RWPE2 (cell line): ENCODE measurements around the gene ATG2A.
"Not testable (repeated sequence)": the region's sequence is repeated elsewhere in the genome, so short reads cannot be mapped to it uniquely, and the experiment has no call there.

Experiments used
- ATAC-seq: fragments of 200-7000 bp; cut with Tn5 transposase; 3 replicates; pipeline ENCODE4 v1.9.1; 2021; ENCODE audit warnings: low read depth
- DNase-seq: peaks from one replicate; pipeline ENCODE4 v3.0.0-alpha.2; 2020; ENCODE audit warnings: low spot score
- H3K27ac ChIP-seq: fragments of 450-650 bp; 2 replicates; pipeline ENCODE4 v1.5.1; 2017; ENCODE audit warnings: mild to moderate bottlenecking; ENCODE audit not compliant: poor library complexity, severe bottlenecking
- H3K27me3 ChIP-seq: fragments of 250-450 bp; sonication (Bioruptor Pico); 2 replicates; pipeline ENCODE4 v1.5.1; 2021; ENCODE audit warnings: mild to moderate bottlenecking, moderate library complexity; ENCODE audit not compliant: insufficient read depth, poor library complexity, severe bottlenecking
- H3K36me3 ChIP-seq: fragments of 250-450 bp; sonication (Bioruptor Pico); 2 replicates; pipeline ENCODE4 v1.5.1; 2020; ENCODE audit warnings: low read depth, mild to moderate bottlenecking, moderate library complexity
- H3K4me1 ChIP-seq: fragments of 250-450 bp; sonication (Bioruptor Pico); 2 replicates; pipeline ENCODE4 v1.5.1; 2021; ENCODE audit warnings: mild to moderate bottlenecking, moderate library complexity; ENCODE audit not compliant: insufficient read depth, poor library complexity, severe bottlenecking
- H3K4me3 ChIP-seq: fragments of 250-450 bp; sonication (Bioruptor Pico); 2 replicates; pipeline ENCODE4 v1.5.1; 2021; ENCODE audit warnings: mild to moderate bottlenecking, moderate library complexity; ENCODE audit not compliant: severe bottlenecking
- H3K9me3 ChIP-seq: fragments of 250-450 bp; sonication (Bioruptor Pico); 2 replicates; pipeline ENCODE4 v1.5.1; 2021; ENCODE audit warnings: mild to moderate bottlenecking, moderate library complexity; ENCODE audit not compliant: severe bottlenecking
- TF ChIP-seq, protein P1 (sequence below): fragments of 450-650 bp; IDR thresholded peaks from one replicate; pipeline ENCODE4 v1.5.1; 2017; ENCODE audit warnings: mild to moderate bottlenecking, moderate library complexity; ENCODE audit not compliant: poor library complexity, severe bottlenecking

The ATG2A gene

DNA sequence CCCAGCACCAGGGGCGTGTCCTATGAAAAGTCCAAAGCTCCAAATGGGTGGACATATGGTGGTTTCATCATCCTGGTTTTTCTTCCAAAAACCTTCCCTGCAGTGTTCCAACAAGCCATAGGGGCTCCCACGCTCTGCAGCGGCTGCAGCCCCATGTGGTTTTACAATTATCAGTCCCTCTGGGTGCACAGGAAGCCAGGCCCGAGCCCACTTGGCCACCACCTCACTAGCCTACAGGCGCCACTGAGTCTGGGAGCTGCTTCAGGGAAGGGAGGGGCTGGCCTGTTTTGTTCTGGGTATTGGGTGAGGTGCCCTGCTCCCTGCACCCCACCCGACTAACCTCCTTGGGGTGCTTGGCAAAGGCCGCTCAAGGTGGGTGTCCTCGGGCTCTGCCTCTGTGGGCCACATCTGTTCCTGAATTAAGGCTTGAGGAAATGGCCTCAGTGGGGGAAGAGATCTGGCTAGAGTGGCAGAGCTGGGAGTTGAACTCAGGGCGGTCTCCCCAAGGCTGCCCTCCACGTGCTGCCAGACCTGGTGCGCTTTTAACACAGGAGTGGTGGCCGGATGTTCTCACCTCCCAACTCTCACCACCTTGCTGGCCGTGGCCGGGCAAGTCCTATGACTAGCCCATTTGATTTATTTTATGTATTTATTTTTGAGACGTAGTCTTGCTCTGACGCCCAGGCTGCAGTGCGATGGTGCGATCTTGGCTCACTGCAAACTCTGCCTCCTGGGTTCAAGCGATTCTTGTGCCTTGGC is 67.2 kb downstream of the ATG2A start:
- Histone ChIP-seq H3K27ac (peak overlapping the region; percentile 99), H3K36me3 (peaks cover 22% of the 10 kb centered on the region), H3K4me1 (peaks cover 10% of the 10 kb centered on the region), H3K27me3 (no peaks in the 10 kb centered on the region), H3K9me3 (no peaks in the 10 kb centered on the region), H3K4me3 (no peak overlapping the region)
- TF ChIP-seq, protein P1, sequence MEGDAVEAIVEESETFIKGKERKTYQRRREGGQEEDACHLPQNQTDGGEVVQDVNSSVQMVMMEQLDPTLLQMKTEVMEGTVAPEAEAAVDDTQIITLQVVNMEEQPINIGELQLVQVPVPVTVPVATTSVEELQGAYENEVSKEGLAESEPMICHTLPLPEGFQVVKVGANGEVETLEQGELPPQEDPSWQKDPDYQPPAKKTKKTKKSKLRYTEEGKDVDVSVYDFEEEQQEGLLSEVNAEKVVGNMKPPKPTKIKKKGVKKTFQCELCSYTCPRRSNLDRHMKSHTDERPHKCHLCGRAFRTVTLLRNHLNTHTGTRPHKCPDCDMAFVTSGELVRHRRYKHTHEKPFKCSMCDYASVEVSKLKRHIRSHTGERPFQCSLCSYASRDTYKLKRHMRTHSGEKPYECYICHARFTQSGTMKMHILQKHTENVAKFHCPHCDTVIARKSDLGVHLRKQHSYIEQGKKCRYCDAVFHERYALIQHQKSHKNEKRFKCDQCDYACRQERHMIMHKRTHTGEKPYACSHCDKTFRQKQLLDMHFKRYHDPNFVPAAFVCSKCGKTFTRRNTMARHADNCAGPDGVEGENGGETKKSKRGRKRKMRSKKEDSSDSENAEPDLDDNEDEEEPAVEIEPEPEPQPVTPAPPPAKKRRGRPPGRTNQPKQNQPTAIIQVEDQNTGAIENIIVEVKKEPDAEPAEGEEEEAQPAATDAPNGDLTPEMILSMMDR: no peak
- no peak for ATAC-seq
- DNase-seq: no peak

DNA sequence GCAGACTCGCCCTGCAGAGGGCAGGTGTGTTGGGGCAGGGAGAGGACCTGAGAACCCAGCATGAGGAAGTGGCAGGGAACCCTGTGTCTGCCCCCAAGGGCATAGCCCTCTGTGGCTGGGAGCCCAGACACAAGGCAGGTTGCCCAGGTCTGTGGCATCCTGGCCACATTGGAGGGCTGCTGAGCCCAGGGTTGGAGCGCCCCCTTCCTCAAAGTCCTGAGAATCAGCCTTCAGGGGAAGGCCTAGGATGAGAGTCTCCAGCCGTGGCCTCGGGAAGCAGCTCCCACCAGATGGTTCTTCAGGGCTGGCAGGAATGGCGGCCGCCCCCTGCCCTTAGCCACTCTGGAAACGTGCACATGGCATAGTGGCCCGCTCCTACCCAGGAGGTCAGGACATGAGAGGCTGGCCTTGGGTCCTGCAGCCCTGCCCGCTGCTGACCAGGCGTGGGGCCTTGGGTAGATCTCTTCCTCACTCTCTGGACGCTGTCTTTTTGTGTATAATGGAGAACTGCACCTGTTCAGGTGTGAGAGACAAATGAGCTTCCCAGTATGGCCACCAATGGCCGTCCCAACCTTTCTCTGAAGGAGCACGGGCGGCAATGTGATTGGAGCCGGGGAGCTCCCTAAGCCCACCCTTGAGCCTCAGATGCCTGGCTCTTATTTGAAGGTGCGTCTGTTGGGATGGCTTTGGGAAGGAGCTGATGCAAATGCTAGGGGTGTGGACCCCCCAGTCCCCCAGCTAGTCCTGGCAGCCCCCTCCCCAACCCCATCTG is 68.0 kb downstream of the ATG2A start:
- Histone ChIP-seq H3K4me1 (peaks cover 2% of the 10 kb centered on the region), H3K4me3 (no peak overlapping the region), H3K36me3 (peaks cover 14% of the 10 kb centered on the region), H3K9me3 (no peaks in the 10 kb centered on the region), H3K27ac (peak overlapping the region; percentile 99), H3K27me3 (no peaks in the 10 kb centered on the region)
- DNase-seq (no peak), ATAC-seq (no peak)
- TF ChIP-seq, protein P1: peak; percentile 9

GRCh38 chr11:64848214-64848825 is 68.7 kb downstream of the ATG2A start:
- Histone ChIP-seq H3K36me3 (peaks cover 7% of the 10 kb centered on the region), H3K27ac (peak overlapping the region; percentile 99)
- ATAC-seq: no peak

GRCh38 chr11:64846998-64847666 is 69.9 kb downstream of the ATG2A start:
- ATAC-seq: peak; percentile 64
- H3K4me1 ChIP-seq: peaks cover 9% of the 10 kb centered on the region
- peak overlapping the region; percentile 99 for H3K27ac ChIP-seq

More at GRCh38 chr11:64848214-64848825, 68.7 kb downstream of the ATG2A start:
- DNase-seq: no peak
- Histone ChIP-seq H3K9me3 (no peaks in the 10 kb centered on the region), H3K27me3 (no peaks in the 10 kb centered on the region), H3K4me1 (peaks cover 2% of the 10 kb centered on the region), H3K4me3 (no peak overlapping the region)
- TF ChIP-seq, protein P1: no peak

GRCh38 chr11:64845776-64846129 is 71.3 kb downstream of the ATG2A start:
- H3K36me3 ChIP-seq, DNase-seq, ATAC-seq, H3K9me3 ChIP-seq, H3K4me3 ChIP-seq, H3K27me3 ChIP-seq: not testable (repeated sequence)
- Histone ChIP-seq H3K4me1 (peaks cover 14% of the 10 kb centered on the region), H3K27ac (peak overlapping the region; percentile 99)

More at GRCh38 chr11:64846998-64847666, 69.9 kb downstream of the ATG2A start:
- H3K27me3 ChIP-seq: no peaks in the 10 kb centered on the region
- peak; percentile 92 for DNase-seq
- TF ChIP-seq, protein P1: peak; percentile 98
- no peak overlapping the region for H3K4me3 ChIP-seq
- no peaks in the 10 kb centered on the region for H3K9me3 ChIP-seq
- no peaks in the 10 kb centered on the region for H3K36me3 ChIP-seq
